Measurements from ENCODE around the gene SPI1. TPM values are rescaled to one million over a fixed set of nuclear protein-coding genes. Genes with fewer than 3 reads are reported as not detected.

Gene SPI1
- total and polyA plus RNA-seq, 12 donors = 3.4 to 38.9 (median 7.5) TPM

DNA sequence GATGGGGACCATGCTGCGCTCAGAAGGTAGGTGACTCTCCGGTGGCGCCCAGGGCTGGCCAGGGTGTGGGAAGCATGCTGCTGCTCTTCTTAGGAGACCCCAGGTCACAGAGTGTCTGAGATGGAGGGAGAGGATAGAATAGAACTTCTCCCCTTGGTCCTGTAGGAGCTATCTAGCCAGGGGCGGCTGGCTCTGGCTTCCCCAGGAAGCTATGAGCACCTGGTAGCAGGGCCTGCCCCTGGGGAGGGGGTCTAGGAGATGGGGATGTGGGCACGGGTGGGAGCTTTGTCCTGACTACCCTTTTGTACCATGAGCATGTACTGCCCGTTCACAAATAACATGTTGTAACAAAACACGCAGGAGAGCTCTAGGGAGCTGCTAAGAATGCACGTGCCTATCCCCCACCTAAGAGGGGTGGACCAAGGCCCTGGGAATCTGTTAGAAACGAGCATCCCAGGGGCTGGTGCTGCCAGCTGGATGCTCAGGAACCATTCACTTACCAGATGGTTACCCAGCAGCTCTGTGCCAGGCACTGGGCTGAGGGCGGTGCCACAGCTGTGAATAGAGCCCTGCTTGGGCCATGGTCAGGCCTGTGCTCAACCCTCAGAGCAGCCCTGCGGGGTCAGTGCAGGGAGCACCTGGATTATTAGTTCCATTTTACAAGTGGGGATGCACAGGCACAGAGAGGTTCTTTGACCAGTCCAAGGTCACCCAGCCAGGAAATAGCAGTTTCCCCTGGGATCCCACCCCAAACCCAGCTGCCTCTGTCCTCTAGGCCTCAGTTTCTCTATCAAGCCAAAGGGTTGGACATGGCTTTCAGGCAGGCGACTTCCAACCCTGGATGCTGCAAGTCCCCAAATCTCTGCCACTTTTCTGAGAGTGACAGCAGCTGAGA is 32.3 kb upstream of the SPI1 start:
- intact Hi-C loops (cut with DNase I) = loop anchor here in 1 of 10 donors (5.0 kb wide), 1 partner anchor 38 kb away; no protein-coding TSS in a partner anchor
- no peak for DNase-seq
- peaks cover 0 to 55% (median 26%) of the 10 kb centered on the region in 9 donors for H3K36me3 ChIP-seq
- ATAC-seq = no peak
- no peaks in the 10 kb centered on the region for H3K9me3 ChIP-seq
- WGBS, 2 donors = 80 to 83% methylated on average over 12 of the region's 12 CpGs
- H3K27ac ChIP-seq = peak overlapping the region in 6 of 10 donors; percentile 92 to 98 (median 96)
- TF ChIP-seq, protein P1, sequence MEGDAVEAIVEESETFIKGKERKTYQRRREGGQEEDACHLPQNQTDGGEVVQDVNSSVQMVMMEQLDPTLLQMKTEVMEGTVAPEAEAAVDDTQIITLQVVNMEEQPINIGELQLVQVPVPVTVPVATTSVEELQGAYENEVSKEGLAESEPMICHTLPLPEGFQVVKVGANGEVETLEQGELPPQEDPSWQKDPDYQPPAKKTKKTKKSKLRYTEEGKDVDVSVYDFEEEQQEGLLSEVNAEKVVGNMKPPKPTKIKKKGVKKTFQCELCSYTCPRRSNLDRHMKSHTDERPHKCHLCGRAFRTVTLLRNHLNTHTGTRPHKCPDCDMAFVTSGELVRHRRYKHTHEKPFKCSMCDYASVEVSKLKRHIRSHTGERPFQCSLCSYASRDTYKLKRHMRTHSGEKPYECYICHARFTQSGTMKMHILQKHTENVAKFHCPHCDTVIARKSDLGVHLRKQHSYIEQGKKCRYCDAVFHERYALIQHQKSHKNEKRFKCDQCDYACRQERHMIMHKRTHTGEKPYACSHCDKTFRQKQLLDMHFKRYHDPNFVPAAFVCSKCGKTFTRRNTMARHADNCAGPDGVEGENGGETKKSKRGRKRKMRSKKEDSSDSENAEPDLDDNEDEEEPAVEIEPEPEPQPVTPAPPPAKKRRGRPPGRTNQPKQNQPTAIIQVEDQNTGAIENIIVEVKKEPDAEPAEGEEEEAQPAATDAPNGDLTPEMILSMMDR (IDR thresholded peaks at IDR 0.05) = no peak
- H3K27me3 ChIP-seq = no peaks in the 10 kb centered on the region
- H3K4me3 ChIP-seq = peak overlapping the region in 4 of 10 donors; percentile 74 to 86 (median 82)
- peaks cover 13 to 68% (median 51%) of the 10 kb centered on the region in 9 donors for H3K4me1 ChIP-seq

DNA sequence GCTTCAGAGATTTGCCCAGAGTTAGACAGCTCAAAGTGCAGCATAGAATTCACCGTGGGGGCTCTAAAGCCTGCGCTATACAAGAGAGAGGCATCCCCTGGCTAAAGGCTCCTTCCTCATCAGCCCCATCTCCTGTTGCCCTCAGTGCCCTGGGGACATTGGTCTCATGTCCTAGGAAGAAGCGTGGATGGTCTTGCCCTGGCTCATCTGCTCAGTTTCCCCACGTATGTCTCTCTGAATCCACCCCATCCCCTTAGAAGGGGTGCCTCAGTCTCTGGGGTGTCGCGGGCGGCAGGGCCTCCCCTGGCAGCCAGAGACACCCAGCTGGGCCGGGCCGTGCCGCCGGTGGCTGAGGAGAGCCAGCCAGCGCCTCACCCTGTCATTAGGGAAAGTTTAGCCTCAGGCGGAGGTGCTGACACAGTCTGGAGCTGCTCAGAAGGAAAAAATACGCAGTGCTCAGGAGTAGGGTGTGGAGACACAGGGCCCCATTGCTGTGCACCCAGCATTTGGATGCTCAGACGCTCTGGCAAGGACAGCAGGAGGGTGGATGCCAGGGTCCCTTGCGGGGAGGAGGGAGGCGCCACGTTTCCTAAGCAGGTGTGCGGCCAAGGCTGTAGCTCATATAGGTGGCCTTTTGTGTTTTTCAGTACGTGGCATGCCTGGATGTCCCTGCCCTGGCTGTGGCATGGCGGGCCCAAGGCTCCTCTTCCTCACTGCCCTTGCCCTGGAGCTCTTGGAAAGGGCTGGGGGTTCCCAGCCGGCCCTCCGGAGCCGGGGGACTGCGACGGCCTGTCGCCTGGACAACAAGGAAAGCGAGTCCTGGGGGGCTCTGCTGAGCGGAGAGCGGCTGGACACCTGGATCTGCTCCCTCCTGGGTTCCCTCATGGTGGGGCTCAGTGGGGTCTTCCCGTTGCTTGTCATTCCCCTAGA is 31.4 kb upstream of the SPI1 start:
- Histone ChIP-seq H3K27ac (peak overlapping the region in 9 of 10 donors; percentile 91 to 98 (median 94)), H3K27me3 (no peaks in the 10 kb centered on the region), H3K4me3 (peak overlapping the region; percentile 59 to 86 (median 77)), H3K4me1 (peaks cover 11 to 59% (median 42%) of the 10 kb centered on the region in 9 donors), H3K36me3 (peaks cover 0 to 46% (median 17%) of the 10 kb centered on the region in 9 donors), H3K9me3 (no peaks in the 10 kb centered on the region)
- ATAC-seq (peak in 2 of 8 donors; percentile 3), DNase-seq (no peak)
- intact Hi-C loops (cut with DNase I) = loop anchor here in 6 of 10 donors (2.0 to 5.0 kb wide), 4 partner anchors 17 to 232 kb away; partner anchors contain the start of genes PSMC3 (in 2 of the 6) and ARFGAP2 (in 1 of the 6)
- TF ChIP-seq, protein P1 (IDR thresholded peaks at IDR 0.05) = no peak
- 64 to 70% methylated on average over 31 of the region's 31 CpGs for WGBS, 2 donors

DNA sequence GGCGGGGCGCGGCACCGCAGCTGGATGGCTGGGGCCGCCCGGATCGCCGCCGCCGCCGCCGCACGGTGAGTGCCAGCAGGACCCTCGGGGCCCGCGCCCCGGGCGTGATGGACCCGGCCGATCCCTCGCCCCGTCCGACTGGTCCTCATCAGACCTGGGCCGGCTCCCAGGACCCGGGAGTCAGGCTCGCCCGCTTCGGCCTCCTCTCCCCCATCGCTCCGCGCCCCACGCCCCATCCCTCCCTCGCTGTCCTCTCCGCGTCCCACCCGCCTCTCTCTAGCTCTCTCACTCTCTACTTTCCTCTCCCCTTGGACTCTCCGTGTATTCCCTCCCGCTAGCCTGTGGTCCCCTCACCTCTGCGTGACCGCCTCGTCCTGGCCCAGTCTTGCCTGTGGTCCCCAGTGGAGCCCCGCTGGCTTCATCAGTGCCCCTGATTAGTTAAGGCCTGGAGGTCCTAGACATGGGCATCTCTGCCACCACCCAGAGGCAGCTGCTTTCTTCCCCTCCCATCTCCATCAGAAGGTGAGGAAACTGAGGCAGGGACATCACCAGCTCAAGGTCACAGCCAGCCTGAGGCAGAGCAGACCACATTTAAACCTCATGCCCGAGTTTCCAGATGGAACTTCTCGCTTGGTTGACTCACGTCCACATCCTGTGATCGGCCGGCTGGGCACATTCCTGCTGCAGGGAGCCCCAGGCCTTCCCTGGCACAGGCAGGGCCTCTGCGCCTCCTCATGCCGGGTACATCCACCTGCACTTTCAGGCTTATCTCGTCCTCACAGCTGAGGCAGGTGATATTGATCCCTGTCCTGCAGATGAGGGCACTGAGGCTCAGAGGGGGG is 30.5 kb upstream of the SPI1 start:
- ATAC-seq = peak in 7 of 8 donors; percentile 0 to 14 (median 7)
- intact Hi-C loops (cut with DNase I) = loop anchor here in 7 of 10 donors (1.0 to 5.0 kb wide), 6 partner anchors 17 to 232 kb away; partner anchors contain the start of genes PSMC3 (in 3 of the 7) and ARFGAP2 (in 1 of the 7)
- 3 to 4% methylated on average over 33 to 49 of the region's 50 CpGs for WGBS, 2 donors
- H3K4me3 ChIP-seq = peak overlapping the region; percentile 59 to 86 (median 77)
- peaks cover 11 to 50% (median 36%) of the 10 kb centered on the region in 9 donors for H3K4me1 ChIP-seq
- H3K9me3 ChIP-seq = no peaks in the 10 kb centered on the region
- no peaks in the 10 kb centered on the region for H3K27me3 ChIP-seq
- peak overlapping the region; percentile 74 to 98 (median 94) for H3K27ac ChIP-seq
- peaks cover 0 to 37% (median 10%) of the 10 kb centered on the region in 9 donors for H3K36me3 ChIP-seq
- TF ChIP-seq, protein P1 (IDR thresholded peaks at IDR 0.05) = no peak
- DNase-seq = peak; percentile 43 to 54
